Measurements from ENCODE around the gene CD22.
"Not testable (repeated sequence)": the region's sequence is repeated elsewhere in the genome, so short reads cannot be mapped to it uniquely, and the experiment has no call there.

DNA sequence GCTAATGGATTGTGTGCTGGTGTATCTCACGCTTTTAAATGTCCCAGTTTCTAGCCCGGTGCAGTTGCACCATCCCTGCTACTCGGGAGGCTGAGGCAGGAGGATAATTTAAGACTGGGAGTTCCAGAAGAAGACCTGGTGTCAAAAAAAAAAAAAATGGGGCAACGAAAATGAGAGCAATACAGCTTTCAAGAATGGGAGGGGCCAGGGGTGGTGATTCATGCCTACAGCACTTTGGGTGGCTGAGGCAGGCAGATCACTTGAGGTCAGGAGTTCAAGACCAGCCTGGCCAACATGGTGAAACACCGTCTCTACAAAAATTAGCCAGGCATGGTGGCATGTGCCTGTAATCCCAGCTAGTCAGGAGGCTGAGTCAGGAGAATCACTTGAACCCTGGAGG lies 42.9 kb upstream of the CD22 start:
- not testable (repeated sequence) for TF ChIP-seq POLR2A, EP300, POLR2AphosphoS5 (IDR thresholded peaks at IDR 0.05)
- TF ChIP-seq, protein P1, sequence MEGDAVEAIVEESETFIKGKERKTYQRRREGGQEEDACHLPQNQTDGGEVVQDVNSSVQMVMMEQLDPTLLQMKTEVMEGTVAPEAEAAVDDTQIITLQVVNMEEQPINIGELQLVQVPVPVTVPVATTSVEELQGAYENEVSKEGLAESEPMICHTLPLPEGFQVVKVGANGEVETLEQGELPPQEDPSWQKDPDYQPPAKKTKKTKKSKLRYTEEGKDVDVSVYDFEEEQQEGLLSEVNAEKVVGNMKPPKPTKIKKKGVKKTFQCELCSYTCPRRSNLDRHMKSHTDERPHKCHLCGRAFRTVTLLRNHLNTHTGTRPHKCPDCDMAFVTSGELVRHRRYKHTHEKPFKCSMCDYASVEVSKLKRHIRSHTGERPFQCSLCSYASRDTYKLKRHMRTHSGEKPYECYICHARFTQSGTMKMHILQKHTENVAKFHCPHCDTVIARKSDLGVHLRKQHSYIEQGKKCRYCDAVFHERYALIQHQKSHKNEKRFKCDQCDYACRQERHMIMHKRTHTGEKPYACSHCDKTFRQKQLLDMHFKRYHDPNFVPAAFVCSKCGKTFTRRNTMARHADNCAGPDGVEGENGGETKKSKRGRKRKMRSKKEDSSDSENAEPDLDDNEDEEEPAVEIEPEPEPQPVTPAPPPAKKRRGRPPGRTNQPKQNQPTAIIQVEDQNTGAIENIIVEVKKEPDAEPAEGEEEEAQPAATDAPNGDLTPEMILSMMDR (IDR thresholded peaks at IDR 0.05) = not testable (repeated sequence)

Data from sigmoid colon (tissue), 4 donors.